M059J (cell line): Measurements from ENCODE around the gene ARPC4. TPM values are rescaled to one million over a fixed set of nuclear protein-coding genes. Genes with fewer than 3 reads are reported as not detected.
"Not testable (repeated sequence)": the region's sequence is repeated elsewhere in the genome, so short reads cannot be mapped to it uniquely, and the experiment has no call there.

Experiments
- DNase-seq: peaks from one replicate; pipeline ENCODE4 v3.0.0-alpha.2; 2012; ENCODE audit warnings: low read depth
- total RNA-seq: library from RNA; depleted of rRNA; stranded (reverse); fragments of >200 nt; shearing (Covaris generic); gene quantifications from 2 replicates; pipeline ENCODE4 v1.2.3, GENCODE V29; 2014

Gene ARPC4
- total RNA-seq, 1 experiment from 2014 or later = 190 TPM

DNA sequence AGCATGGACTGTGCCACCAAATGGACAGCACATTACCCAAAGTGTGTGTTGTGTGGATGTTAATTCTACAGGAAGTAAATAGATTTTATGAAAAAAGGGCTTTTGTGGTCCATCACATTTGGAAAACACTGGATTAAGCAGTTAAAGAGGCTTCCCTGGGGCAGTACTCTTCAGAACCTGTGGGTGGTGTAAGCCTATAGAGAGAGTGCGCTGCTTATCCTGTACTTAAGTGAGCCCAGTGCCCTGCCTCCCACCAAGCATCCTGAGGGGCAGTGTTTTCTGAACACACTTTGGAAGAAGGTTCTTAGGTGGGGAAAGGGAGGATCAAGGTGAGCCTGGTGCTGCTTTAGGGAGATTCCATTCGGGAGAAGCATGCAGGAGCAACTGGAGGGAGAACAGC lies 28.1 kb downstream of the ARPC4 start:
- no peak for DNase-seq

DNA sequence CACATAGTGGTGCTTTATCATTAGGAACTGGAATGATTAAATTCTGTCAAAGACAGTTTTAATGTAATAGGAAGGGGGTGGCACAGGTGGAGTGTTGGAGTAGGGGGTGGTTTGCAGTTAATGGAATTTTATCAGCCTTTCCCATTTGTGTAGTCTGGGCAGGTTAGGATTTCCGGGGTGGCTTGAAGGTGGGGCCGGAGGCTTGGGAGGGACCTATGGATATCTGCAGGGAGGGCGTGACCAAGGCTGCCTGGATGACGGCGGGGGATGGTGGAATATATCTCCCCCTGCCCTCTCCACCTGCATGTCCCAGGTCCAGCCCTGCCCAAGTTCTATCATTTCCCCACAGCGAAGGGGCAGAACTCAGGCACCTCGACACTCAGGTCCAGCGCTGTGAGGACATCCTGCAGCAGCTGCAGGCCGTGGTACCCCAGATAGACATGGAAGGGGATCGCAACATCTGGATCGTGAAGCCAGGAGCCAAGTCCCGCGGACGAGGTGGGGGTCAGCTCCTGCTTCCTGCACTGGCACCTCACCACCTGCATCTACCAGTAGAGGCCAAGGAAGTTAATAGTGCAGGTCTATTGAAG lies 32.7 kb downstream of the ARPC4 start:
- no peak for DNase-seq

DNA sequence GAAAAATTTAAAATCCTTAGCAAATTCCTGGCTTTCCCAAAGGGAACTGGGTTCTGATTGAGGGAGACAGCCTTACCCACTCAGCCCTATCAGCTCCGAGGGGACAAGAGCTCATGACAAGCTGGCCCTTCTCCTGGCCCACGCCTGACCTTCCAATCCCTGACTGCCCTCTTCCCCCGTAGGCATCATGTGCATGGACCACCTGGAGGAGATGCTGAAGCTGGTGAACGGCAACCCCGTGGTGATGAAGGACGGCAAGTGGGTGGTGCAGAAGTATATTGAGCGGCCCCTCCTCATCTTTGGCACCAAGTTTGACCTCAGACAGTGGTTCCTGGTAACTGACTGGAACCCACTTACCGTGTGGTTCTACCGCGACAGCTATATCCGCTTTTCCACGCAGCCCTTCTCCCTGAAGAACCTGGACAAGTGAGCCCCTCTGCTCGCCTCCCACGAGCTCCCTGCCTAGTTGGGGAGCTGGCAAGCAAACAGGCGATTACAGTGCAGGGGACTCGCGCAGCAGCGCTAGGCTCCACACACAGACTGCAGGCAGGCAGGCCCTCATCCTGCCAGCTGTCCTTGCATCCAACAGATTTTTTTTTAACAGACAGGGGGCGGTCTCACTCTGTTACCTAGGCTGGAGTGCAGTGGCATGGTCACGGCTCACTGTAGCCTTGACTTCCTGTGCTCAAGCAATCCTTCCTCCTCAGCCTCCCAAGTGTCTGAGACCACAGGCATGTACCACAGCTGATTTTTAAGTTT lies 34.1 kb downstream of the ARPC4 start:
- DNase-seq = no peak

DNA sequence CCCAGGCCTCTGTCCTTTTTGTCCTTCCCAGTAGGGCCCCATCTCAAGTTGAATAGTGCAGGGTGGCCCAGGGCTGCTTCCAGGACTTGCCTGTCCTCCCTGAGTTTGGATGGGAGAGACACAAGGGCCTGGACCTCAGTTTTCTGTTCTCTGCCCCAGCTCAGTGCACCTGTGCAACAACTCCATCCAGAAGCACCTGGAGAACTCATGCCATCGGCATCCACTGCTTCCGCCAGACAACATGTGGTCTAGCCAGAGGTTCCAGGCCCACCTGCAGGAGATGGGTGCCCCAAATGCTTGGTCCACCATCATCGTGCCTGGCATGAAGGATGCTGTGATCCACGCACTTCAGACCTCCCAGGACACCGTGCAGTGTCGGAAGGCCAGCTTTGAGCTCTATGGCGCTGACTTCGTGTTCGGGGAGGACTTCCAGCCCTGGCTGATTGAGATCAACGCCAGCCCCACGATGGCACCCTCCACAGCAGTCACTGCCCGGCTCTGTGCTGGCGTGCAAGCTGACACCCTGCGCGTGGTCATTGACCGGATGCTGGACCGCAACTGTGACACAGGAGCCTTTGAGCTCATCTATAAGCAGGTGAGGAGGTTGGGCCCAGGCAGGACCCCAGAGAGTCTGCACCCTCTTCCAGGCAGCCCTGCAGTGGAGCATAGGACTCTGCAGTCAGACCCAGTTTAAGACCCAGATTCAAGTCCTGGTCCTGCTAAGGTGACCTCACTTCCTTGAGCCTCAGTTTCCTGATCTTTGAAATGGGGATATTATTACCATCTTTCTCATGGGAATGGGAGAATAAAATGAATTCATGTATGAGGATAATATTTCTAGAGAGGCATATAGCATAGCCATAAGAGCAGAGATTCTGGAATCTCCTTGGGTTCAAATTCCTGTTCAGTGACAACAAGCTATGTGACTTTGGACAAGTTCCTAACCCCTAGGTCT lies 36.2 kb downstream of the ARPC4 start:
- DNase-seq = no peak

DNA sequence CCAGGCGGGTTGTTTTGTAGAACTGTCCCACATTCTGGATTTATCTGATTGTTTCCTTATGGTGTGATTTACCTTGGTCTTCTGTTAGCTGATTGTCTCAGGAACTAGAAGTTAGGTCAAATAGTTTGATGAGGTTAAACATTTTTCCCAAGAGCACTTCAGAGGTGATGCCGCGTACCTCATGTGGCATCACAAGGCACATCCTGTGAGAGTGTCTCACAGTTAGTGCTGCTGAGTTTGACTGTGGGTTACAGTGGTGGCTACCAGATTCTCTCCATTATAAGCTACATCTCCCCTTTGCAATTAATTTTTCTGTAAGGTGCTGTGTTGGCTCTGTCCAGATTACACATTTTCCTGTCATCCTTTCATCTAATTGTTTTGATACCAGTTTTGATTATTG lies 38.4 kb downstream of the ARPC4 start:
- no peak for DNase-seq

DNA sequence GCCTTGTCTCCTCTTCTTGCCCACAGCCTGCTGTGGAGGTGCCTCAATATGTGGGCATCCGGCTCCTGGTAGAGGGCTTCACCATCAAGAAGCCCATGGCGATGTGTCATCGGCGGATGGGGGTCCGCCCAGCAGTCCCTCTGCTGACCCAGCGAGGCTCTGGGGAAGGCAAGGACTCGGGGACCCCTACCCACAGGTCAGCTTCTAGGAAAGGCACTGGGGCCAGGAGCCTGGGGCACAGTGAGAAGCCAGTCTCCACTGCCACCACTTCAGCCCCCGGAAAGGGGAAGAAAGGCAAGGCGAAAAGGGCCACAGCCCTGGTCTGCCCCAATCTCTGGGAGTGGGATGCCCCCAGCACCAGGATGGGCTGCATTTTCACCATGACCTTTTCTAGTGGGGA lies 40.2 kb downstream of the ARPC4 start:
- DNase-seq = no peak

DNA sequence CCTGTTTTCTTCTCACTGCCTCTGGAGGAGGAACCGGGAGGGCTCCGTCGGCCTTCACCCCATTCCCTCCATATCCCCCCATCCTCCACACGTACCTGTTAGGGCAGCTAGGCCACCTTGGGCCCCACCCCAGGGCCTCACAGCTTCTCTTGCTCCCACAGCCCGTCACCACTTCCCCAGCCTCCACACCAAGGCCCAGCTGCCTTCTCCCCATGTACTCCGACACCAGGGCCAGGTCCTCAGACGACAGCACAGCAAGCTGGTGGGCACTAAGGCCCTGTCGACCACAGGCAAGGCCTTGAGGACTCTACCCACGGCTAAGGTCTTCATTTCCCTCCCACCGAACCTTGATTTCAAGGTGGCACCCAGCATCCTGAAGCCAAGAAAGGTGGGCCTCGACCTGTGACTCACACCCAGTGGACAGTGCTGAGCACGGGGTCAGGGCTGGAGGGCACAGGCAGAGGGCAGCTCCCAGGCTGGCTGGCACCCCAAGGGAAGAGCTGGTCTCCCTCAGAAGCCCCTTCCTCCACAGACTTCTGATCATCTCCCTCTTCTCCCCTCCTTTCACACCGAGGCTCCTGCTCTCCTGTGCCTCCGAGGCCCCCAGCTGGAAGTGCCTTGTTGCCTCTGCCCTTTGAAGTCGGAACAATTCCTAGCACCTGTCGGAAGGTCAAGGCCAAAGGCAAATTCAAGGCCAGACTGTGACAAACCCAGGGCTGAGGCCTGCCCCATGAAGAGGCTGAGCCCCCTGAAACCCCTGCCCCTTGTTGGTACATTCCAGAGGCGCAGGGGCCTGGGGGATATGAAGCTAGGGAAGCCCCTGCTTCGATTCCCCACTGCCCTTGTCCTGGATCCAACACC lies 41.9 kb downstream of the ARPC4 start:
- DNase-seq = no peak

DNA sequence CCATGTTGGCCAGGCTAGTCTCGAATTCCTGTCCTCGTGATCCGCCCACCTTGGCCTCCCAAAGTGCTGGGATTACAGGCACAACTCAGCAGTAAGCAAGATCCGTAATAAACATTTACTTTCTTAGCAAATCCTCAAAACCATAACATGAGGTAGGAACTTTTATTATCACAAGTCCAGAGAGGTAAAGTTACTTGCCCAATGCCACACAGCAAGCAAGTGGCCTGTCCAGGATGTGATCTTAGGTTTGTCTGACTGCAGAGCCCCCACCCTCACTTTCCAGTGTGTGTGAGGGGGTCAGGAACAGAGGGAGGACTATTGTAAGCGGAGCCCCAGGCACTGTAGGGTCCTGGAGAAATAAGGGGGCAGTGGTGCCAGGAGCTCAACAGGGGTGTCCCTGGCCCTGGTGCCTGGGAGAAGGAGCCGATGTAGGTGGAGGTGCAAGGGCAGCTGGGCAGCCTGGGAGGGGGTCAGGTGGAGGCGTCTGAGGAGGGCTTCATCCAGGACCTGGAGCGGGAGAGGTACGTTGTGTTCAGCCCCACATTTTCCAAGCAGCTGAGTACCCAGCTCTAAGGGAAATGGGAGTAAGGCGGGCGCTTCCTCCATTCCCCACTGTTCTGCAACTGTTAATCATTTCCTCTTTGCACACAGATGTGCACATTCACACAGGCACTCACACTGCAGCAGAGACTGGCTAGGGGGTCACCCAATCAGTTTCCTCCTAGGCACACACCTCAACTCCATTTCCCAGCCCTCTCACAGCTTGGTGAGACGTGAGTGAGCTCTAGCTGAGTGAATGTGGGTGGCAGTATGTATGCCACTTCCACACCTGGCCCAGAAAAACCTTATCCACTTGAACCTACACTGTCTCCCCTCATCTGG lies 45.1 kb downstream of the ARPC4 start:
- DNase-seq = no peak

DNA sequence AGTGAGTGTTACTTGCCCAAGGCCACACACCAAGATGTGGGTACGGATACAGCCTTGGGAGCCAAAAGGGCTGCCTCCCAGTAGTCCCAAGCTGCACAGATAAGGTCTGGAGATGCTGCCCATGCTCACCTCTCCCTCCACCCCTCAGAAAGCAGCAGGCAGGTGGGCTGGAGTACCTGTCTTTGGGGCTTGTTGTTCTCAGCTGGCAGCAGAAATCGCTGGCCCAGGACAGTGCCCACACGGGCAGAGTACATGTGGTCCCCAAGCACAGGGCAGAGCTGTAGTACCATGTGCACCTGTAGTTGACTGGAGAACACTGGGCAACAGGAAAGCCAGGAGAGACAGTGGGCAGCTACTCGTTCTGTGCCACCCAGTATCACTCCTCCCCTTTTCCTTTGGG lies 46.0 kb downstream of the ARPC4 start:
- no peak for DNase-seq

DNA sequence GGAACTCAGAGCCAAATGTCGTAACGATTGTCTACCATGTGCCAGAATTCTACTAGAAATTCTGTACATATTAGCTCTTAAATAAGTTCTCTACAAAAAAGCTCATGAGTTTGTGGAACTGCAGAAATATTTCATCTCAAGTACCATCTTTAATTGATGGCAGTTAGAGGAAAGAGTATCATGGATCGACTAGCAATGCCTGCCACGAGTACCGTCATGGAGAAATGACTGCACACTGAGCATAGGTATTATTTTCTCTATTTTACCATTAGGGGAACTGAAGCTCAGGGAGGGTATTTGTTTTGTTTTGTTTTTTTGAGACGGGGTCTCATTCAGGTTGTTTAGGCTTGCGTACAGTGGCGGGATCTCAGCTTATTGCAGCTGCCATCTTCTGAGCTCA lies 48.1 kb downstream of the ARPC4 start:
- no peak for DNase-seq

DNA sequence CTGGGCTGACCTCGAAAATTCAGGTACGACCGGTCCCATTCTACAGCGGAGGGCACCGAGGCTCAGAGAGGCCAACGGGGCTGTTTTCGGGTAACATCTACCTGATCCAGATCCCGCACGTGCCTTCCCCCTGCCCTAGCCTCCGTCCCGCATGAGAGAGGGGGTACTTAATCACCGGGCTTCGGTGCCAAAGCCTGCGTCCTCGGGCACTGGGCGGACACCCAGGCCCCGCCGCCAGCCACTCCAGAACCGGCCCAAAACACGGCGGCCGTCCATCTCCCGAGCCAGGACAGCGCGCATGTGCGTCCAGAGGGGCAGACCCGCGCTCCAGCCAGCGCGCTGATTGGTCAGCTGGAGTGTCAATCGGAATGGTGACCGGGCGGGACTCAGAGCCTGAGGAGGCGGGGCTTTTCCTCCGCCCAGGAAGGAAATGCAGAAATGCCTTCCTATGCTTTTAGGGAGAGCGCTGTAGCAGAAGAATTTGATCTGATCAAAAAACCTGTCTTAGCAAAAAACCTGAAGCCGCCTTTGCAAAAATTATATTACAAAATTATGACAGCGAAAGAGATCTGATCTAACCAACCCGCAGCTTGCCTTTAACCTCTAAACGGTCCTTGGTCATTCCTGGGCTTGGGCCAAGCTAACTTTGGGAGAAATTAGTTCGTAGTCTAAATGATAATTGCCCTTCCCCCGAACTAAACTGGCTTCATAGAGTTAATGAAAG lies 51.0 kb downstream of the ARPC4 start, which contains the start of gene RPUSD3:
TSS of gene RPUSD3 (minus strand) at position 294 of the 724 bp plus-strand sequence. CDS start at position 276, 18 bp downstream.
- peak; percentile 86 for DNase-seq

DNA sequence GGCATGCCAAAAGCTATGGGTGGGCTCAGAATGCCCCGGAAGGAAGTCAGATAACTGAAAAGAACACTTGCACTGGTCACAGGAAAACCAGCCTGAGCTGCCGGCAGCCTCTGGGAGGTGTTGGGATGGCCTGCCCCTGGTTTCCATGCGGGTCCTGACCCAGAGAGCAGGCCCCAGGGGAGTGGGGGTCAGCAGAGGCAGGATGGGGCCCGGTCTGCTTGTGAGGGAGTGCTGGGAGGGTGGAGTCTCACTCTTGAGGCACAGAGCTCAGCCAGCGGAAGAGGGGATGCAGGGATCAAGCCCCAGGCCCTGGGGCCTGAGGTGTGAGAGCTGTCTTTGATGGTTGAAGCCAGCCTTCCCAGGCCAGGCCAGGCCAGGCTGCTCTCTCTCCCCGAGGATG lies 53.3 kb downstream of the ARPC4 start:
- no peak for DNase-seq

DNA sequence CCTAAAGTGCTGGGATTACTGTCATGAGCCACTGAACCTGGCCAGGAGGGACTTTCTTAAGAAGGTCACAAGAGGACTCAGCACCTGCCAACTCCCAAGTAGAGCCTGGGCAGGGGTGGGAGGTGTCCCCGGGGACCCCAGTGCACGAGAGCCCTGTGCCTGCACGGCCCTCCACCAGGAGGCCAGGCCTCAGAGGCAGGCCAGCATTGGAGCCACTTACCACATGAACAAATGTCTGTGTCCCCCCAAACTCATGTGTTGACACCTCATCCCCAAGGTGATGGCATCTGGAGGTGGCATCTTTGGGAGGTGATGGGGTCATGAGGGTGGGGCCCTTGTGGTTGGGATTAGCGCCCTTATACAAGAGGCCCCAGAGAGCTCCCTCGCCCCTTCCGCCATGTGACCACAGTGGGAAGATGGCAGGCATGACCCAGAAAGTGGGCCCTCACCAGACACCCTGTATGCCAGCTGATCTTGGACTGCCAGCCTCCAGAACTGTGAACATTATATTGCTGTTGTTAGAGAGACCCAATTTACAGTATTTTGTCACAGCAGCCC lies 54.1 kb downstream of the ARPC4 start:
- DNase-seq = no peak

DNA sequence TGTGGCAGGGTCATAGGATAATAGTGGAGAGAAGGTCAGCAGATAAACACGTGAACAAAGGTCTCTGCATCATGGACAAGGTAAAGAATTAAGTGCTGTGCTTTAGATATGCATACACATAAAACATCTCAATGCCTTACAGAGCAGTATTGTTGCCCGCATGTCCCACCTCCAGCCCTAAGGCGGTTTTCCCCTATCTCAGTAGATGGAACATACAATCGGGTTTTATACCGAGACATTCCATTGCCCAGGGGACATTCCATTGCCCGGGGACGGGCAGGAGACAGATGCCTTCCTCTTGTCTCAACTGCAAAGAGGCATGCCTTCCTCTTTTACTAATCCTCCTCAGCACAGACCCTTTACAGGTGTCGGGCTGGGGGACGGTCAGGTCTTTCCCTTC lies 55.0 kb downstream of the ARPC4 start:
- DNase-seq = not testable (repeated sequence)

DNA sequence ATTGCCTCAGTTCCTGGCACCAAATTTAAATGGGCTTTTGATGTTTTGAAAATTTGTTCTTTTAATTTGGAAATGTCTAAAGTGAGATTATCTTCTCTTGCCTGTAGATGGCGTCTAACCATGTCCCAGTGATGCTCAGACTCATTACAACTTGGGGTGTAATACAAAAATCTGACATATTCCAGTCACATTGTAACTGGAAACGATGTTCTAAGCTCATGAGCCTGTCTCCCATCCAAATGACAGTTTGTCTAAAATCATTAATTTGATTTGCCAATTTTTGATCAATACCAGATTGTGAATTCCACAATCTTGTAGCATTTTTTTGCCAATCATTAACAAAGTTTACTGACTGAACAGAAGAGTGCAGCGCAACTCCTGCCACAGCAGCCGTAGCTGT lies 56.0 kb downstream of the ARPC4 start:
- peak; percentile 33 for DNase-seq

DNA sequence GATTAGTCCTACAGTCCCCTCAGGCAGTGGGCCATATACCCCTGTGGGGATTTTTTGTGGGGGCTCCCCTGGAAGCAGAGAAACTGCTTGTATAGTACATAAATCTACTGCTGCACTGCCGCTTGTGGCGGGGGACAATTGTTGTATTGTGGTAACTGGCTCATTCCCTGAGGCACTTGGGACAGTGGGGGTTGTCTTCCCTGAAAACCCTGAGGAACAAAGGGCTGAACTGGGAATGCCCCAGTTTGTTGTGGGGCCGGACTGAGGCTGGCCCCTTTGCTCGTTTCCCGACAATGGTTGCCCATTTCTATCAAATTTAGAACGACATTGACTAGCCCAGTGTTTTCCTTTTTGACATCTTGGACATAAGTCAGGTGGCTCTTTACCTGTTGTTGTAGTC lies 58.5 kb downstream of the ARPC4 start:
- not testable (repeated sequence) for DNase-seq

DNA sequence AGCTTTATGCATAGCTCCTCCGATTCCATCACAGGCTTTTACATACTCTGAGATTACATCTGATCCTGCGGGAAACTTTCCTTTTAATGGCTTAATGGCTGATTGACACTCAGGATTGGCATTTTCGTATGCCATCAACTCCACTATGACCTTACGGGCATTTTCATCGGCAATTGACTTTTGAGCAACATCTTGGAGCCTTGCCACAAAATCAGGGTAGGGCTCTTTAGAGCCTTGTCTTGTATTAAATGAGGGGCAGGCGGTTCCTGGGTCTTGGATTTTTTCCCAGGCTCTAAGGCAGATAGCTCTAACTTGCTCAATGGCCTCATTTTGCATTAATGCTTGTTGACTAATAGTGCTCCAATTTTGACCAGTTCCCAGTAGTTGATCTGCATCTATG lies 59.0 kb downstream of the ARPC4 start:
- not testable (repeated sequence) for DNase-seq

DNA sequence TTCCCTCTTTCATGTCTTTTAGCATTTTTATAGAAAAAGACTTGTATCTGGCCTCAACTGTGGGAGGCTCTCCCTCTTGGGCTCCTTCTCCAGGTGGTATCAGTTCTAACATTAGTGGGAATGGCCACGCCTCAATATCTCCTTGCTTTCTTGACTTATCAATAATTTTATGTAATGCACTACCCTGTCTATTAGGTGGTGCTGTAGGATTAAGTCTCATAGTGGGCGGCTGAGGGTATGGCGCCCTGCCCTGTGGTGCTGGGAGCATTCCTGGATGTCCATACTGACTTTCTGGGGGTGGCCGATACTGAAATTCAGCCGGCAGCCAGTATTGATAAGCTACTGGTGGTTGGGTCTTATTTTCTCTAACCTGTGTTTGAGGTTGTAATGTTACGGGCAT lies 59.6 kb downstream of the ARPC4 start:
- no peak for DNase-seq

DNA sequence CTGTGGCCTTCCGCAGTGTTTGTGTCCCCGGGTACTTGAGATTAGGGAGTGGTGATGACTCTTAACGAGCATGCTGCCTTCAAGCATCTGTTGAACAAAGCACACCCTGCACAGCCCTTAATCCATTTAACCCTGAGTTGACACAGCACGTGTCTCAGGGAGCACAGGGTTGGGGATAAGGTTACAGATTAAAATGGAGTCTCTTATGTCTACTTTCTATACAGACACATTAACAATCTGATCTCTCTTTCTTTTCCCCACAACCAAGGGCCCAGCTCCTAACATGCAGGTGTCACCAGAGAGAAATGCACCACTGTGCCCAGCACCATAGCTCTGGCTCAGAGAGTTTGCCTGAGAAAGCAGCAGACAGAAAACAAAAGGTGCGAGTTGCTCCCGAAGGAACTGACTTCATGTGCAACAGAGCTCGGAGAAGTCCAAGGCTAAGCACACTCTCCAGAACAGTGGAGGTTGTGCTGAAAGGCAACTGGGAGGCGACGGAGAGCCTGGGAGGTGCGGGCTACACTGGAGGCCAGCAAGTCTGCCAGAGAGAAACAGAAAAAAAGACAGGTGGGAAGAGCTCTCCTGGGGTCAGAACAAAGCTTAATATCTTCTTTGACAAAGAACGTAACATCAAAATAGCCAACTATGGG lies 61.5 kb downstream of the ARPC4 start:
- DNase-seq = not testable (repeated sequence)
